SH-SY5Y (cell line): ENCODE measurements around the gene TBC1D4.

ENCODE experiments used
- GATA2 ChIP-seq: IDR thresholded peaks from 2 replicates; pipeline ENCODE4 v1.6.1; 2011; ENCODE audit warnings: mild to moderate bottlenecking, low read depth, low read length
- GATA3 ChIP-seq: IDR thresholded peaks from 2 replicates; pipeline ENCODE4 v1.6.1; 2011; ENCODE audit warnings: low read depth, mild to moderate bottlenecking, low read length, moderate library complexity

DNA sequence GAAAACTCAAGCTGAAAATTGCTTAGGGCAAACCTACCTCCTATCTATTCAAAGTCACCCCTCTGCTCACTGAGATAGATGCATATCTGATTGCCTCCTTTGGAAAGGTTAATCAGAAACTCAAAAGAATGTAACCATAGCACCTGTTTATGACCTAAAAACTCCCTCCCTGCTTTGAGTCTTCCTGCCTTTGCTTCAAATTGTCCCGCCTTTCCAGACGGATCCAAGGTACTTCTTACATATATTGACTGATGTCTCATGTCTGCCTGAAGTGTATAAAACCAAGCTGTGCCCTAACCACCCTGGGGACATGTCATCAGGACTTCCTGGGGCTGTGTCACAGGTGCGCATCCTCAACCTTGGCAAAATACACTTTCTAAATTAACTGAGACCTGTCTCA is 118.6 kb downstream of the TBC1D4 start:
- TF ChIP-seq GATA3 (no peak), GATA2 (no peak)
